Measurements from ENCODE around the gene IDUA.
"Not testable (repeated sequence)": the region's sequence is repeated elsewhere in the genome, so short reads cannot be mapped to it uniquely, and the experiment has no call there.

IDUA gene

GRCh38 chr4:1033840-1034551 is 47.2 kb downstream of the IDUA start:
- FAIRE-seq: no peak

DNA sequence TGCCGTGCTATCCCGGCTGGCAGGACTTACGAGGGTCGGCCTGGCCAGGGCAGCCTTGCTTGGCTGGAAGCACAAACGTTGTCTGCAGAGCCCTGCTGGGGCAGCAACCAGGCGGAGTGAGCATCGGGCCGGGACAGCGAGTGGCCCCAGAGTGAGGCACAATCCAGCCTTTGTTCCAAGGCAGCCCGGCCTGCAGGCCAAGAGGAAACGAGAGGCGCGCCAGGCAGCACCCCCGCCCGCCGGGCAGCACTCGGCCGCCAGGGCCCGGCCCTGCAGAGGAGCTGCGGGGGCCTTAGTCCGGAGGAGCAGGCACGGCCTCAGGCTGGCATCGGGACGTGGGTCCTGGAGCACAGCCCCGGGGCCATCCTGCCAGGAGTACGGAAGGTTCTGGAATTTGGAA is 48.7 kb downstream of the IDUA start:
- FAIRE-seq: no peak

DNA sequence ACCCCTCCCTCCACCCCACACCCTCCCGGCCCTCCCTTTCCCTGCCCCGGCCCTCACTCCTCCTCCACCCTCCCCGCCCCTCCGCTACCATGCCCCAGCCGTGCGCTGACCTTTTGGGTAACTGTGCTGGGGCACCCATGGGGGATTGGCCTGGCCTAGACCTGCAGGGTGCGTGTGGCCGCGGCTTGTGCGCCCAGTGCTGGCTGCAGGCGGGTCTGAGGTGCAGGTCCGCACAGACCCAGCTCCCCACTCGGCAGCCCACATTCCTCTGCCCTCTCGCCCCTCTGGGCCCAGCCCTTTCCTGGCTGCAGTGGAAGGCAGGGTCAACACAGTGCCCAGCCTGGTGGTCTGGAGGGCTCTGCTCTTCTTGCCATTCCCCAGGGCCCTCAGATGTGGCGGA is 49.3 kb downstream of the IDUA start:
- FAIRE-seq: no peak

DNA sequence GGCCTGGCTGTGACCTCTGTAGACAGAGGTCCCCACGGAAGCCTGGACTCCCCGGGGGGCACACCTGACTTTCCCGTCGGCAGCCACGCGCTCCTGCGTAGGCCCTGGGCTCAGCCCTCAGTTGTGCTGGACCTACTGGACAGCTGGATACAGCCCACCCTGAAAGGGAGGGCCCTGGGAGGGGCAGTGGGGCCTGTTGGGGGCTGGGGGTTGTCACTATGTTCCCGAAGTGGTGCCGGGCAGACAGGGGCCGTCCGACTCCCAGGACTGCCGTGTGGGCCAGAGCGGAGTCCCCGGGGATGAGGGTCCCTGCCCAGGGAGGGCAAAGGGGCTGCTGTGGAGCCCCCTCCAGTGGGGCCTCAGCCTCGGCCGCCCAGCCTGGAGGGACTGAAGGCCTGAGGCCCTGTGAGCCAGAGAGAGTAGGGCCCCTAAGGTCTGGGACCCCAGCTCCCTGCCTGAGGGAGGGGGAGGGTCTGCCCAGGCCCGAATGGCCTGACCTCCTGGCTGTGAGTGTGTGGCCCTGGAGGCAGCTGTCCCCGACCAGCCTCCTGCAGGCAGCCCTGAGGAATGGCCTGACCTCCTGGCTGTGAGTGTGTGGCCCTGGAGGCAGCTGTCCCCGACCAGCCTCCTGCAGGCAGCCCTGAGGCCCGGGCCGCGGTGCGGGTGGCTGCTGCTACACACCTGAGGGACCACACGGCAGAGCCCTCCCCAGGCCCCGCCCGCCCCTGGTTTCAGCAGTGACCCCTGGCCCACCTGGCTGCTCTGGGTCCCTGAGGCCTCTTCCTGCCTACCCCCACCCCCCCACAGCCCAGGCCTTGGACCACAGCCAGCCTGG is 50.3 kb downstream of the IDUA start:
- no peak for FAIRE-seq

DNA sequence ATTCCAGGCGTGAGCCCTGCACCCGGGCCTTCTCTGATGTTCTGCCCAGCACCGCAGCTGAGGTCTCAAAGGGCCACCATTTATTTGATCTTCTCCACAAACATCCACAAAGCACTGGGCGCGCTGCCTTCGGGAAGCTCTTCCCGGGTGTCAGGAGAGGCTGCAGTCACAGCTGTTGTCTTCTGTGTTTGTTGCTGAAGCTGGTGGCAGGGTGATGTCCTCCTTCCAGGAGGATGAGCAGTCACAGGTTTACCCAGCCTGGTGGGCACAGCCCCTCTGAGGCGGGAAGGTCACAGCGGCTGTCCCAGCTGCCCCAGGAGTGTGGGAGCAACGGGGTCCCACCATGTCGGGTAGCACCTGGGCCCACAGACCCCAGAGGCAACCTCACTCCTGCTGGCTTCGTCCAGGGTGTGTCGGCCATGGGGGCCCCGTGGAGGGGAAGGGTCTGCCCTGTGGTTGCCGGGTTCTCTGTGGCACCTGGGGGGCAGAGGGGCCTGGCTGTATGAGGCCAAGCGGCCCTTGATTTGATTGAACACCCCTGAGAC is 52.2 kb downstream of the IDUA start:
- no peak for FAIRE-seq

DNA sequence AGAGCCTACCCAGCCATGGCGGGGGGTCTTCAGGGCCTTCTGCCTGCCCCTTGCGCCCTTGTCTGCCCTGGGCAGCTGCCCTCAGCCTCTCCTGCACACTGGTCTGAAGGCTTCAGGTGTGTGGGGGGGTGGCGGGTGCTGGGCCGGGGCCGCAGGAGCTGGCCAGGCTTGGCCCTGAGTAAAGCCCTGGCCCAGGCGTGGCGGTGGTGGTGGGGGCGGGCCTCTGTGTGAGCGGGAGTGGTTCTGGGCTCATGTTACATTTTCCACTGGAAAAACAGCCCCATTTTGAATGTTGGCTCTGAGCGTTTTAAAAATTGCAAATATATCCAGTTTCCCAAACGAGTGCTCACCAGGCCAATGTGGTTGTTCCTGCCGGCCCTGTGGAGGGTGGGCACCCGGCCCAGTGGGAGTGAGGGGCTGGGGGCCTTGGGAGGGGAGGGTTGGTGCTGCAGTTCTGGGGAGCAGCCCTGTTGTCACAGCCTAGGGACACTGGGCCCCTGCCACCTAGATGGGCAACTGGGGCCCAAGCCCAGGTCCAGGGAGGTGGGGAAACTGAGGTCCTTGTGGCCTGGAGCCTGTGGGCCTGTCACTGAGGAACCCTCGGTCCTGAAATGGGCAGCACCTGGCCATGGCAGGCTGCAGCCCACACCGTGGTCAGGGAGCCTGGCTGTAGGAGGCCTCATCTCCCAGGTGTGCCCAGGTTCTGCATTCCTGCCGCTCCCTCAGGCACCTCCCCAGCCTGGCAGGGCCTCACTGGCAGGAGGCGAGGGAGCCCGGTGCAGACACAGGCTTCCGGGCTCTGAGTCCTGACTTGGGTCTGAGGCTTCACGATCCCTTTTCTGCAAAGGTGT is 52.9 kb downstream of the IDUA start:
- FAIRE-seq: no peak

DNA sequence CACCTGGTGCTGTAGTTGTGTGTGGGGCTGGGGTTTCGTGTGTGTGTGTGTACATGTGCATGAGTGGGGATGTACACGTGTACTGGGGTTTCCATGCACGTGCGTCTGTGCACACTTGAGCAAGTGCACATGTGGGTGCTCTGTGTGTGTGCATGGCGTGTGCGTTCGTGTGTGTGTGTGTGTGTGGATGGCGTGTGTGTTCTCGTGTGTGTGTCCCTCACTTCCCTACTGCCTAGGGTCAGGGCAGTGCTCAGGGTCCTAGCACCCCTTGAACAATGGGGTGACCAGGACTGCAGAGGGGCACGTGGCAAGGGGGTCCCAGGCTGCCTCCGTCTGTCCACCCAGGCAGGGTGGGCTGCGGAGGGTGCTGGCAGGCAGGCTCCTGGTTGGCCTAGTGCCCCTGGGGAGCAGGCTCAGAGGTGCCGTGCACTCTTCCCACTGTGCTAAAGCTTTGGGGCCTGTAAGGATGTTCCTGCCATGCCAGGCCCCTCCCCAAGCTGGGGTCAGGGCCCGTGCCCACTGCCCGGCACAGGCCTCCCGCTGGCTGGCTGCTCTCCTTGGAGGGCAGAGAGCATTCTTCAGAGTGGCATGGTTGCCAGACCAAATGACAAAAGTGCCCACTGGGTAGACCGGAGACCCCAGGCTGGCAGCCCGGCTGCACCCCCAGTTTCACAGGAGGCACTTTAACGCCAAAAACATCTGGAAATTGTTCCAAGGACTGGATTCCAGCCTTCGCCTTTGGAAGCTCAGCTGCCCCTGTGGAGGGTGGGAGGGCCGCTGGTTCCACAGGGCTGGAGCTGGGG is 53.7 kb downstream of the IDUA start:
- no peak for FAIRE-seq

DNA sequence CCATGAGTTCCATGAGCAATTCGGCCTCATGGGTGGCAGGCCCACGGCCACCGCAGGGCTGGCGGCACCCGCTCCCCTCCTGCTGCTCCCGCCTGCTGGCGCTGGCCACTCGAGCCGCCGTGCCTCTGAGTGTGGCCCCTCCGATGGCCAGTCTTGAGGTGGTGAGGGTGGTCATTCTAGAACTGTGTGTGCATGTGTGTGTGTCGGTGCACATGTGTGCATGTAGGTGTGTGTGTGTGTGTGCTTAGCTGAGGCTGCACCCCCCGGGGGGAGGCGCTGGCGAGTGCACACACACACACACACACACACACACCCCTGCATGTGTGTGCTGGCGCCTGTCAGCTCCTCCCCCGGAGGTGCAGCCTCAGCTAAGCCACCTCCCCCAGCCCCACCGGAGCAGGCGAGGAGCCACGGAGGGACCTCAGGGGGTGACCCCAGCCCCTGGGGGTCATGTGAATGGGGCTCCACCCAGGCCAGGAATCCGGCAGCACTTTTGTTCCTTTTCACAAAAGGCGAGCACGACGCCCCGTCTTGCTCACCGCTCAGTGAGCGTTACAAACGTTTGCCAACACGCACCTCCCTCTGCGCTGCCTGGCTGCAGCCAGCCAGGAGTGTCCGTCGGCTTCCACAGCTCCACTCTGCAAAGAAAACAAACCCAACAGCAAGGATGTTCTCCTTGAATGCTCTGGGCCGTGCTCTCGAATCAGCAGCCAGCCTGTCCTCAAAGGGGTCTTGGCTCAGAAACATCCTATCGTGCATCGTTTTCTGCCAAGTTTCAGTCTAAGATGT is 54.5 kb downstream of the IDUA start:
- no peak for FAIRE-seq

GRCh38 chr4:1041936-1042330 is 55.1 kb downstream of the IDUA start:
- no peak for FAIRE-seq

GRCh38 chr4:1042352-1043055 is 55.7 kb downstream of the IDUA start:
- no peak for FAIRE-seq

GRCh38 chr4:1043162-1043561 is 56.3 kb downstream of the IDUA start:
- FAIRE-seq: no peak

- no peak for FAIRE-seq
Observed at GRCh38 chr4:1043651-1044468, 57.0 kb downstream of the IDUA start.

- FAIRE-seq: no peak
Observed at GRCh38 chr4:1044469-1045192, 57.8 kb downstream of the IDUA start.

DNA sequence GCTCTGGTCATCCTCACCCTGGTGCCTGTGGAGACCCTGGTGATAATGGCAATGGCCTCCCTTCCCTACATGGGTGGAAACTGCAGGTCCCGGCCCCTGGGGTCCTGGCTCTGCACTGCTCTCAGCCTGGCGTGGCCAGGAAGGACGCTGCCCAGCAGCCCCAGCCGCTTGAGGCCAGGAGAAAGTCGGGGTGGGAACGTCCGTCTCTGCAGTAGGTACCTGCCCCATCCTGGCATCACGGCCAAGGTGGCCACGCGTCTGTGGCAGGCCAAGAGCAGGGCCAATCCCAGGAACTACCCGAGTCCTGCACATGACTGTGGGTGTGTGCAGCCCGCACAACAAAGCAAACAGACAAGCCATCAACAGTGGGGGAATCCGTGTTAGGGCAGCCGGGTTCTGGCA is 58.4 kb downstream of the IDUA start:
- FAIRE-seq: no peak

GRCh38 chr4:1045595-1046201 is 58.9 kb downstream of the IDUA start:
- FAIRE-seq: no peak

GRCh38 chr4:1046581-1047011 is 59.8 kb downstream of the IDUA start:
- FAIRE-seq: not testable (repeated sequence)

DNA sequence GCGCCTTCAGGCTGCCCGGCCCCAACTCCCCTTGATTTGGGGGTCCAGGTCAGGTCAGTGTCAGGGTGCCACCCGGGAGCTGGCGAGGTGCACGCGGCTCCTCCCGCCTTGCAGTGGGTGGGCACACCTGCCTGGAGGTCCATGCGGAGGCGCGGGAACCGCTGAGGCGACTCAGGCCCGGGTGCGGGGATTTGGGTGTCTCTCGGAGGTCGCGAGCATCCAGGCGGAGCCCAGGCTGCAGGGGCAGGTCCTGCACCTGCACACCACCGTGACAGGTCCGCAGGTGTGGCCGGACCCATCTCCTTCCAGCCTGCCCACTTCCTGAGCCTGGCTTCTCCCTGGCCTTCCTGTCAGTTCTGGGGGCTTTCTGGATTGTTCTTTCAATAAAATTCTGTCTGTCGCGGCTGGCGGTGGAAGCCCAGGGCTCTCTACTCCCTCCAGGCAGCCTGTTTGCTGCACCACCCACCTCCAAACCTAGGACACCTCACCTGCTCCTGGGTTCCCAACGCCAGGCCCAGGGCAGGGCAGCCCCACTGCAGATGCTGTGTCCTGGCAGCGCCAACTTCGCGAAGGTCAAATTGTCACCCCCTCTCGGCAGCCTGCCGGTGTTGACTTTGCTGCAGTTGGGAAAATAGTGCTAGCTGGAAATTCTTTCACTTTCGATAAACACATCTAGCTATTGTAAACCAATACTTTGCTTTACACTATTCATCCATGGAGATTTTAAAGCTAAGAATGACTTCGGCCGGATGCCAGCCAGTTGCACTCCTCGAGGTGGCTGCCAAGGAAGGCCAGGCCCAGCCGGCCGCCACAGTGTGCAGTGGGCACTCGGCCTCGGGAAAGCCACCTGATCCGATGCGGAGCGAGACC is 60.5 kb downstream of the IDUA start:
- no peak for FAIRE-seq
